HG03039 (cell line): ENCODE results near the gene SKP1.
"Not testable (repeated sequence)": the region's sequence is repeated elsewhere in the genome, so short reads cannot be mapped to it uniquely, and the experiment has no call there.

Source experiments
- ATAC-seq: cut with Tn5 transposase; IDR thresholded peaks from one replicate; pipeline ENCODE4 v1.9.1; 2021; ENCODE audit warnings: mild to moderate bottlenecking, moderate library complexity; ENCODE audit not compliant: unreplicated experiment

Gene SKP1

GRCh38 chr5:134176511-134177368 is at the start of gene SKP1:
Gene SKP1, minus strand, starts transcription at chr5:134176950. Its CDS starts 2,928 bp downstream, at chr5:134174022.
- peak; percentile 67 for ATAC-seq

GRCh38 chr5:134225780-134226440 is 49.2 kb upstream of the SKP1 start, which contains the start of gene PPP2CA:
Gene PPP2CA, minus strand, starts transcription at chr5:134226073. Its CDS starts 212 bp downstream, at chr5:134225861.
- ATAC-seq, result peak; percentile 68

- ATAC-seq, result peak; percentile 32
Observed at GRCh38 chr5:134224888-134225779, 48.4 kb upstream of the SKP1 start.

- no peak for ATAC-seq
Observed at GRCh38 chr5:134223406-134224248, 46.9 kb upstream of the SKP1 start.

- not testable (repeated sequence) for ATAC-seq
Observed at GRCh38 chr5:134221690-134222089, 44.9 kb upstream of the SKP1 start.

- ATAC-seq, result no peak
Observed at GRCh38 chr5:134215757-134216156, 39.0 kb upstream of the SKP1 start.

GRCh38 chr5:134211263-134212031 is 34.7 kb upstream of the SKP1 start:
- not testable (repeated sequence) for ATAC-seq

- no peak for ATAC-seq
Observed at GRCh38 chr5:134209477-134210245, 32.9 kb upstream of the SKP1 start.

GRCh38 chr5:134207696-134208095 is 30.9 kb upstream of the SKP1 start:
- no peak for ATAC-seq

- ATAC-seq, result no peak
Observed at GRCh38 chr5:134206627-134207160, 29.9 kb upstream of the SKP1 start.

GRCh38 chr5:134204575-134204974 is 27.8 kb upstream of the SKP1 start:
- no peak for ATAC-seq

- ATAC-seq, result no peak
Observed at GRCh38 chr5:134203630-134204029, 26.9 kb upstream of the SKP1 start.

GRCh38 chr5:134195666-134196065 is 18.9 kb upstream of the SKP1 start:
- no peak for ATAC-seq

GRCh38 chr5:134189031-134189430 is 12.3 kb upstream of the SKP1 start:
- no peak for ATAC-seq

GRCh38 chr5:134188092-134188491 is 11.3 kb upstream of the SKP1 start:
- no peak for ATAC-seq

- no peak for ATAC-seq
Observed at GRCh38 chr5:134184155-134185135, 7.7 kb upstream of the SKP1 start.

GRCh38 chr5:134183481-134183880 is 6.7 kb upstream of the SKP1 start:
- ATAC-seq, result no peak
